HEK293 (cell line): ENCODE results near the gene GLRA2.
"Not testable (repeated sequence)": the region's sequence is repeated elsewhere in the genome, so short reads cannot be mapped to it uniquely, and the experiment has no call there.

ENCODE experiments used
- CTCF ChIA-PET: fragments of 350-600 bp; formaldehyde crosslinking; extraction: SDS; loops from one replicate; lab custom pipeline; 2021; ENCODE audit warnings: antibody characterized with exemption; lab: Yijun Ruan, JAX
- POLR2A ChIA-PET: fragments of 300-600 bp; formaldehyde crosslinking; extraction: SDS; loops from one replicate; lab custom pipeline; 2020; ENCODE audit warnings: antibody characterized with exemption, inconsistent platforms; lab: Yijun Ruan, JAX
- H3K27ac ChIP-seq: fragments of 200-500 bp; sonication (Bioruptor generic); 2 replicates; pipeline ENCODE4 v1.5.1; 2014; ENCODE audit warnings: low read depth, low read length, control low read depth, inconsistent platforms; ENCODE audit errors: extremely low read depth
- H3K36me3 ChIP-seq, 2 experiments: fragments of 200-500 bp in 1 of 2; sonication (Bioruptor generic) in 1 of 2; 1 replicate in 1 of 2; 2 replicates in 1 of 2; pipeline ENCODE4 v1.5.1; 2014 to 2017; ENCODE audit warnings: inconsistent platforms in 2 of 2, low read length in 2 of 2; ENCODE audit not compliant: control insufficient read depth in 2 of 2, insufficient read depth in 1 of 2
- H3K4me1 ChIP-seq: fragments of 200-500 bp; sonication (Bioruptor generic); 2 replicates; pipeline ENCODE4 v1.5.1; 2014; ENCODE audit warnings: mild to moderate bottlenecking, low read length, inconsistent platforms; ENCODE audit not compliant: control insufficient read depth, insufficient read depth
- H3K4me3 ChIP-seq: 2 replicates; pipeline ENCODE4 v1.5.1; 2011; ENCODE audit warnings: low read depth, mild to moderate bottlenecking, control low read depth, low read length, moderate library complexity
- H3K9me3 ChIP-seq: fragments of 200-500 bp; sonication (Bioruptor generic); 2 replicates; pipeline ENCODE4 v1.5.1; 2014; ENCODE audit warnings: low read depth, low read length, inconsistent platforms; ENCODE audit not compliant: control insufficient read depth, insufficient read depth
- BCL11A ChIP-seq: fragments of 450-650 bp; formaldehyde crosslinking; IDR thresholded peaks from 2 replicates; pipeline ENCODE4 v1.5.1; 2016; ENCODE audit warnings: low read depth, missing biosample characterization, missing genetic modification characterization
- KLF7 ChIP-seq: fragments of 450-650 bp; formaldehyde crosslinking; IDR thresholded peaks from 2 replicates; pipeline ENCODE4 v1.5.1; 2016; ENCODE audit warnings: missing biosample characterization, missing genetic modification characterization, borderline replicate concordance
- SCRT2 ChIP-seq: fragments of 450-650 bp; formaldehyde crosslinking; IDR thresholded peaks from 2 replicates; pipeline ENCODE4 v1.5.1; 2016; ENCODE audit warnings: missing biosample characterization, missing genetic modification characterization
- SP3 ChIP-seq: fragments of 450-650 bp; formaldehyde crosslinking; IDR thresholded peaks from 2 replicates; pipeline ENCODE4 v1.5.1; 2016; ENCODE audit warnings: missing biosample characterization, missing genetic modification characterization
- TCF7L2 ChIP-seq: IDR thresholded peaks from 2 replicates; pipeline ENCODE4 v1.6.1; 2011; ENCODE audit warnings: low read depth, mild to moderate bottlenecking, inconsistent platforms, low read length, moderate library complexity, borderline replicate concordance
- ZBTB20 ChIP-seq: fragments of 450-650 bp; formaldehyde crosslinking; IDR thresholded peaks from 2 replicates; pipeline ENCODE4 v1.5.1; 2016; ENCODE audit warnings: missing biosample characterization, missing genetic modification characterization
- ZNF146 ChIP-seq: fragments of 450-650 bp; formaldehyde crosslinking; IDR thresholded peaks from 2 replicates; pipeline ENCODE4 v1.5.1; 2016; ENCODE audit warnings: missing biosample characterization, missing genetic modification characterization
- ZNF248 ChIP-seq: fragments of 450-650 bp; formaldehyde crosslinking; IDR thresholded peaks from 2 replicates; pipeline ENCODE4 v1.5.1; 2017; ENCODE audit warnings: missing biosample characterization, missing genetic modification characterization
- ZNF366 ChIP-seq: fragments of 450-650 bp; formaldehyde crosslinking; conservative IDR thresholded peaks from 2 replicates; pipeline ENCODE4 v1.5.1; 2016; ENCODE audit warnings: missing biosample characterization, missing genetic modification characterization
- ZNF37A ChIP-seq: fragments of 450-650 bp; IDR thresholded peaks from 2 replicates; pipeline ENCODE4 v1.5.1; 2018; ENCODE audit warnings: missing biosample characterization, missing genetic modification characterization
- ZNF426 ChIP-seq: fragments of 450-650 bp; formaldehyde crosslinking; IDR thresholded peaks from 2 replicates; pipeline ENCODE4 v1.5.1; 2017; ENCODE audit warnings: missing biosample characterization, missing genetic modification characterization, mild to moderate bottlenecking, inconsistent platforms, moderate library complexity
- ZNF48 ChIP-seq: fragments of 450-650 bp; formaldehyde crosslinking; IDR thresholded peaks from 2 replicates; pipeline ENCODE4 v1.5.1; 2016; ENCODE audit warnings: missing biosample characterization, missing genetic modification characterization
- ZNF530 ChIP-seq: fragments of 450-650 bp; formaldehyde crosslinking; IDR thresholded peaks from 2 replicates; pipeline ENCODE4 v1.5.1; 2016; ENCODE audit warnings: low read depth, missing biosample characterization, missing genetic modification characterization
- ZNF549 ChIP-seq: fragments of 450-650 bp; IDR thresholded peaks from 2 replicates; pipeline ENCODE4 v1.5.1; 2018; ENCODE audit warnings: missing biosample characterization, missing genetic modification characterization, mild to moderate bottlenecking, inconsistent platforms, moderate library complexity
- ZNF558 ChIP-seq: fragments of 450-650 bp; formaldehyde crosslinking; IDR thresholded peaks from 2 replicates; pipeline ENCODE4 v1.5.1; 2016; ENCODE audit warnings: missing biosample characterization, missing genetic modification characterization
- ZNF561 ChIP-seq: fragments of 450-650 bp; IDR thresholded peaks from 2 replicates; pipeline ENCODE4 v1.5.1; 2018; ENCODE audit warnings: missing biosample characterization, missing genetic modification characterization, borderline replicate concordance
- ZNF571 ChIP-seq: fragments of 450-650 bp; formaldehyde crosslinking; IDR thresholded peaks from 2 replicates; pipeline ENCODE4 v1.5.0; 2017; ENCODE audit warnings: missing biosample characterization, missing genetic modification characterization
- ZNF621 ChIP-seq: fragments of 450-650 bp; formaldehyde crosslinking; IDR thresholded peaks from 2 replicates; pipeline ENCODE4 v1.5.1; 2017; ENCODE audit warnings: missing biosample characterization, missing genetic modification characterization
- ZNF701 ChIP-seq: fragments of 450-650 bp; formaldehyde crosslinking; IDR thresholded peaks from 2 replicates; pipeline ENCODE4 v1.5.1; 2016; ENCODE audit warnings: missing biosample characterization, missing genetic modification characterization
- ZNF747 ChIP-seq: fragments of 450-650 bp; formaldehyde crosslinking; IDR thresholded peaks from 2 replicates; pipeline ENCODE4 v1.5.1; 2016; ENCODE audit warnings: missing biosample characterization, missing genetic modification characterization
- ZSCAN23 ChIP-seq: fragments of 450-650 bp; formaldehyde crosslinking; IDR thresholded peaks from 2 replicates; pipeline ENCODE4 v1.5.1; 2016; ENCODE audit warnings: missing biosample characterization, missing genetic modification characterization
- TF ChIP-seq, protein P1 (sequence below): fragments of 450-650 bp; formaldehyde crosslinking; IDR thresholded peaks from 2 replicates; pipeline ENCODE4 v1.5.1; 2016; ENCODE audit warnings: missing biosample characterization, missing genetic modification characterization, low read depth
- TF ChIP-seq, protein P2 (sequence below): fragments of 450-650 bp; formaldehyde crosslinking; IDR thresholded peaks from 2 replicates; pipeline ENCODE4 v1.5.1; 2016; ENCODE audit warnings: missing biosample characterization, missing genetic modification characterization

The GLRA2 gene

DNA sequence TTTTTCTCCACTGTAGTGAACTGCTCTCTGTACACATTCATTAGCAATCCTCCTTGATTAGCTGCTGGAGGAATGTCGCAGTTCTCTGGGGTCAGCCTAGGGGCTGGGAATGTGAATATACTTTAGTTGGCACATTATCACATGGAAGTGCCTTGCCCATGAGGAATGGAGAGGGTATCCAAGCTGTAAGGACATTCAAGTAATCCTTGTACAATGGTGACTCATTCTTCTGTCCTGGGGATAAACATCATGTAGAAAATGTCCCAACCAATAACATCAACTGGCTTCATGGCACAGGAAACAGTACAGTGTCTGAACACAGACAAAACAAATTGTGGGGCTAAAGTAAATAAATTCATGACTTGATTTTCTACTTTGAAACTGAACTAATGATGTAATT lies 147.1 kb downstream of the GLRA2 start:
- no peak for TF ChIP-seq SCRT2 (tag by site-specific recombination)
- no peak for TF ChIP-seq ZNF146 (tag by site-specific recombination)
- TF ChIP-seq BCL11A (tag by site-specific recombination), result no peak
- no peak for TF ChIP-seq ZNF37A (tag by site-specific recombination)
- no peak for TF ChIP-seq ZNF561 (tag by site-specific recombination)
- no peak for TF ChIP-seq ZSCAN23 (tag by site-specific recombination)
- no peak for TF ChIP-seq ZNF621 (tag by site-specific recombination)
- no peak for TF ChIP-seq ZNF571 (tag by site-specific recombination)
- no peak for TF ChIP-seq ZNF747 (tag by site-specific recombination)
- TF ChIP-seq ZNF701 (tag by site-specific recombination), result no peak
- no peak for TF ChIP-seq ZNF248
- TF ChIP-seq, protein P1, sequence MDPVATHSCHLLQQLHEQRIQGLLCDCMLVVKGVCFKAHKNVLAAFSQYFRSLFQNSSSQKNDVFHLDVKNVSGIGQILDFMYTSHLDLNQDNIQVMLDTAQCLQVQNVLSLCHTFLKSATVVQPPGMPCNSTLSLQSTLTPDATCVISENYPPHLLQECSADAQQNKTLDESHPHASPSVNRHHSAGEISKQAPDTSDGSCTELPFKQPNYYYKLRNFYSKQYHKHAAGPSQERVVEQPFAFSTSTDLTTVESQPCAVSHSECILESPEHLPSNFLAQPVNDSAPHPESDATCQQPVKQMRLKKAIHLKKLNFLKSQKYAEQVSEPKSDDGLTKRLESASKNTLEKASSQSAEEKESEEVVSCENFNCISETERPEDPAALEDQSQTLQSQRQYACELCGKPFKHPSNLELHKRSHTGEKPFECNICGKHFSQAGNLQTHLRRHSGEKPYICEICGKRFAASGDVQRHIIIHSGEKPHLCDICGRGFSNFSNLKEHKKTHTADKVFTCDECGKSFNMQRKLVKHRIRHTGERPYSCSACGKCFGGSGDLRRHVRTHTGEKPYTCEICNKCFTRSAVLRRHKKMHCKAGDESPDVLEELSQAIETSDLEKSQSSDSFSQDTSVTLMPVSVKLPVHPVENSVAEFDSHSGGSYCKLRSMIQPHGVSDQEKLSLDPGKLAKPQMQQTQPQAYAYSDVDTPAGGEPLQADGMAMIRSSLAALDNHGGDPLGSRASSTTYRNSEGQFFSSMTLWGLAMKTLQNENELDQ, result no peak
- no peak for TF ChIP-seq ZNF558 (tag by site-specific recombination)
- 0 out of 2 replicates have a peak, but pooled peaks have one; percentile 14 for TF ChIP-seq ZBTB20
- TF ChIP-seq ZNF530 (tag by site-specific recombination), result peak; percentile 87; the same call in 1 of the 2 replicates
- TF ChIP-seq ZNF426 (tag by site-specific recombination), result no peak
- ChIA-PET CTCF (interaction anchor here (0.5 kb wide), 1 partner anchor 581 kb away, joined by 3 read pairs; no protein-coding TSS in a partner anchor), POLR2A (no interaction called here)
- Histone ChIP-seq H3K27ac (no peak overlapping the region), H3K4me1 (peaks cover 3% of the 10 kb centered on the region; the same call in 1 of the 2 replicates), H3K4me3 (no peak overlapping the region), H3K36me3 (no peaks in the 10 kb centered on the region), H3K9me3 (no peaks in the 10 kb centered on the region; the same call in 1 of the 2 replicates)

DNA sequence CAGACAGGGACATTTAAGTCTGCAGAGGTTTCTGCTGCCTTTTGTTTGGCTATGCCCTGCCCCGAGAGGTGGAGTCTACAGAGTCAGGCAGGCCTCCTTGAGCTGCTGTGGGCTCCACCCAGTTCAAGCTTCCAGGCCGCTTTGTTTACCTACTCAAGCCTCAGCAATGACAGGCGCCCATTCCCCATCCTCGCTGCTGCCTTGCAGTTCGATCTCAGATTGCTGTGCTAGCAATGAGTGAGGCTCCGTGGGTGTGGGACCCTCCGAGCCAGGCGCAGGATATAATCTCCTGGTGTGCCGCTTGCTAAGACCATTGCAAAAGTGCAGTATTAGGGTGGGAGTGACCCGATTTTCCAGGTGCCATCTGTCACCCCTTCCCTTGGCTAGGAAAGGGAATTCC lies 159.0 kb downstream of the GLRA2 start:
- POLR2A ChIA-PET, H3K36me3 ChIP-seq, H3K4me1 ChIP-seq, H3K4me3 ChIP-seq, H3K27ac ChIP-seq, H3K9me3 ChIP-seq, CTCF ChIA-PET: not testable (repeated sequence)

DNA sequence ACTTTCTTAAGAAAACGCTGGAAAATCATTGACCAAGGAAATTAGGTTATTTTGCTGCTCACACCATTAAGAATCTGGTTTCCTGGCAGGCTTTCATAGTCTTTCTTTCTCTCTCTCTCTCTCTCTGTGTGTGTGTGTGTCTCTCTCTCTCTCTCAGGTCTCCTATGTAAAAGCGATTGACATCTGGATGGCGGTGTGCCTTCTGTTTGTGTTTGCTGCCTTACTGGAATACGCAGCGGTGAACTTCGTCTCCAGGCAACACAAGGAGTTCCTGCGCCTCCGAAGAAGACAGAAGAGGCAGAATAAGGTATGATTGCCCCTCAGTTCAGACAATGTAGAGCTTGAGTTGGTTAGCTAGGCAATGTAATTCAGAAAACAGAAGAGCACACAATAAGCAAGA lies 161.2 kb downstream of the GLRA2 start:
- POLR2A ChIA-PET, result no interaction called here

More for the DNA sequence above, 161.2 kb downstream of the GLRA2 start:
- no peak overlapping the region for H3K4me3 ChIP-seq
- no peak overlapping the region for H3K27ac ChIP-seq
- CTCF ChIA-PET, result no interaction called here
- H3K9me3 ChIP-seq, result no peaks in the 10 kb centered on the region
- no peaks in the 10 kb centered on the region for H3K4me1 ChIP-seq
- TF ChIP-seq ZNF48 (tag by site-specific recombination) (no peak), SP3 (tag by site-specific recombination) (no peak), ZNF549 (tag by site-specific recombination) (no peak), ZNF366 (tag by site-specific recombination) (no peak), ZNF571 (tag by site-specific recombination) (no peak), ZNF558 (tag by site-specific recombination) (no peak), TCF7L2 (no peak), KLF7 (tag by site-specific recombination) (no peak)
- TF ChIP-seq, protein P2, sequence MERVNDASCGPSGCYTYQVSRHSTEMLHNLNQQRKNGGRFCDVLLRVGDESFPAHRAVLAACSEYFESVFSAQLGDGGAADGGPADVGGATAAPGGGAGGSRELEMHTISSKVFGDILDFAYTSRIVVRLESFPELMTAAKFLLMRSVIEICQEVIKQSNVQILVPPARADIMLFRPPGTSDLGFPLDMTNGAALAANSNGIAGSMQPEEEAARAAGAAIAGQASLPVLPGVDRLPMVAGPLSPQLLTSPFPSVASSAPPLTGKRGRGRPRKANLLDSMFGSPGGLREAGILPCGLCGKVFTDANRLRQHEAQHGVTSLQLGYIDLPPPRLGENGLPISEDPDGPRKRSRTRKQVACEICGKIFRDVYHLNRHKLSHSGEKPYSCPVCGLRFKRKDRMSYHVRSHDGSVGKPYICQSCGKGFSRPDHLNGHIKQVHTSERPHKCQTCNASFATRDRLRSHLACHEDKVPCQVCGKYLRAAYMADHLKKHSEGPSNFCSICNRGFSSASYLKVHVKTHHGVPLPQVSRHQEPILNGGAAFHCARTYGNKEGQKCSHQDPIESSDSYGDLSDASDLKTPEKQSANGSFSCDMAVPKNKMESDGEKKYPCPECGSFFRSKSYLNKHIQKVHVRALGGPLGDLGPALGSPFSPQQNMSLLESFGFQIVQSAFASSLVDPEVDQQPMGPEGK (tag by site-specific recombination), result no peak
- H3K36me3 ChIP-seq, result no peaks in the 10 kb centered on the region
